ENCODE measurements around the gene FAM217B. TPM values are rescaled to one million over a fixed set of nuclear protein-coding genes. Genes with fewer than 3 reads are reported as not detected.

FAM217B gene
- total RNA-seq, 1 donor from 2014 or later: 12.8 TPM

DNA sequence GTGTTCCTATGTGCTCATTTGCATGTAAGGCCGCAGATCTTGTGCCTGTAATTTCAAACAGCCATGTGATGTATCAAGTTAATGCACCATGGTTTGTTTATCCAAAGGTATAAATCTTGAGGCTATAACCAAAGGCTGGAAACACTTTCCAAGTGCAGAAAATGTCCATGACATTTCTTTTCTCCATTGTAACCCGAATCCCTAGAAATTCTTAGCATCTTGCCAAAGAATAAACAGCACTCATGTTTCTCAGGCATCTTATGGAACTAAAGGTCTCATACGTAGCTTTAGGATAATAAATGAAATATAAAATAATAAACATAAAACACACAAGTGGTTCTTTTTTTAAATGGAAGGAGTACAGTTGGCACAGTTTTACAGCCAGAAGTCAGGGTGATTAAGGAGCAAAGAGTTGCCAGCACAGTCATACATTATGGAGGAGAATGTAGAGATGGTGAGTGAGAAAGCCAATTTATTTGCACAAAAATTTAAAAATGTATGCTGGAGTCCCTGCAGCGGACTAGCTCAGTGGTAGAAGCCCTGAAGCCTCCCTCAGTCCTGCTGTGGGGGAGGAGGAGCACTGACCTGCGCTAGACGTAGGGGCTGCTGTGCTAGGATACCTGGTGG lies 36.1 kb downstream of the FAM217B start:
- no peak for DNase-seq (ENCODE audit: low spot score)

DNA sequence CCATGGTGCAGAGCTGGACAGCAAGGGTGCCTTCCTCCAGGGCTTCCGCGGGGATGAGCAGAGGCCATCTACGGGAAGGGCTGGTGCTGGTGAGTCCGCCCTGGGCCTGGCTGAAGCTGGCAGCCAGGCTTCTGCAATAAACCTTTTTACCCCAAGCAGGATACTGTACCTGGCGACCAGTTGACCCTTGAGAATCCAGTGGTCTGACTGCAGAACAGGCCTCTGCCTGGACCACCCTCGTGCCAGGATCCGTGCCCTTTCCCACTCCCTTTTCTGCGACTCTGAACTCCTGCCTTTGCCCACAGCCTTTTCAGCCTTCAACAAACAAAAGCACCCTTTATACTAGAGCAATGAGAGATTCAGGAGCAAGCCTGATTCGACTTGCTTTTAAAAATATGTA lies 36.9 kb downstream of the FAM217B start:
- DNase-seq (ENCODE audit: low spot score): no peak

DNA sequence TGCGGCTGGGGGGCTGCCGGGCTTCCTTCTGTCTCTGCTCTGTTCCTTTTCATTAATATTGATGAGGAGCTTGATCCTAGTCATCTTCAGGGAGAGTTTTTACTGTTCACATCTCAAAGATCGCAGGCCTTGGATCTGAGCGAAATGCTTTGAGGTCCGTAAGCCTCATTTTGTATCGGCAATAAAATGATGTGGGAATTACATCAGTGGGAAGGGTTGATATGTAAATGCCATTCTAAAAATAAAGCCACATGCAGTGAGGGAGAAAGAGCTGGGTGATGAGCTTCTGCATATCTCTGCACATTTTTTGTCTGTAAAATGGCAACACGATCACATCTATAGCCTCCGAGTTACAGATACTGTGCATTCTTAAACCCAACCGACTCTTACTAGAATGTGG lies 42.9 kb downstream of the FAM217B start:
- no peak for DNase-seq (ENCODE audit: low spot score)

DNA sequence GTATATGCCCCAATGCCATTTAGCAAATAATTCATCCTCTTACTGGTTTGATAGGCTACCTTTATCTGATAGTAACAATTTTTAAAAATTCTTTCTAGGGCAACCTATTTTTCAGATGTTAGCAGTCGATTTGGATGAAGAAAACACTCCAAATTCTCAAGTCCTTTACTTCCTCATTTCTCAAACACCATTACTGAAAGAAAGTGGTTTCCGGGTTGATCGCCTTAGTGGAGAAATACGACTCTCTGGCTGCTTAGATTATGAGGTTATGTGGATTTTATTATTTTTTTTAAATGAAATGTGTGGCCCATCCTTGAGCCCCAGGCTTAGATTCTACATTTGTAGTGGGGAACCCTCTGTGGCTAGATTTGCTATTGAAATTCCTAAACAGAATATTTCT lies 44.4 kb downstream of the FAM217B start:
- DNase-seq (ENCODE audit: low spot score): no peak

DNA sequence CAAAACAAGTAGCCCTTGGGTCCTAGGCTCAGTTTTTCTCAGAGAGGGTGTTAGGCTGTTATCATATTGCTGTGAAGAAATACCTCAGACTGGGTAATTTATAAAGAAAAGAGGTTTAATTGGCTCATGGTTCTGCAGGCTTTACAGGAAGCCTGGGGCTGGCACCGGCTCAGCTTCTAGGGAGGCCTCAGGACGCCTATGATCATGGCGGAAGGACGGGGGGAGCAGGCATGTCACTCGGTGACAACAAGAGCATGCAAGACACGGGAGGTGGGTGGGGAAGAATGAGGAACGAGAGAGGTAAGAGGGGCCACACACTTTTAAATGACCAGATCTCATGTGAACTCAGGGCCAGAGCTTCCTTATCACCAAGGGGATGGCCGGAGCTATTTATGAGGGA lies 45.0 kb downstream of the FAM217B start:
- no peak for DNase-seq (ENCODE audit: low spot score)

DNA sequence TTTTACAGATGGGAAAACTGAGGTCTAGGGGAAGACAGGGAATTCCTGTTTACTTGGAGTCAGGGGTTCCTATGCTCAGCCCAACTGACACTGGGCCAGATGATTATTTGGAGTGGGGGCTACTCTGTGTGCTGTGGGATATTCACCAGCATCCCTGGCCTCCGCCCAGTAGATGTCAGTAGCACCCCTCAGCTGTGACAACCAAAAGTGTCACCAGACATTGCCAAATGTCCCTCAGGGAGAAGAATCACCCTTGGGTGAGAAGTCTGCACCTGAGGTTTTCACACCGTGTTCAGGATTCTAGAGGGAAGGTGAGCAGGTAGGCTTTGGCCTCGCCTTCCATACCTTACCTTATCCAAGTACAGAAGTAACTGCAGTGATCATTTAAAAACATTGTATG lies 45.7 kb downstream of the FAM217B start:
- DNase-seq (ENCODE audit: low spot score): no peak

DNA sequence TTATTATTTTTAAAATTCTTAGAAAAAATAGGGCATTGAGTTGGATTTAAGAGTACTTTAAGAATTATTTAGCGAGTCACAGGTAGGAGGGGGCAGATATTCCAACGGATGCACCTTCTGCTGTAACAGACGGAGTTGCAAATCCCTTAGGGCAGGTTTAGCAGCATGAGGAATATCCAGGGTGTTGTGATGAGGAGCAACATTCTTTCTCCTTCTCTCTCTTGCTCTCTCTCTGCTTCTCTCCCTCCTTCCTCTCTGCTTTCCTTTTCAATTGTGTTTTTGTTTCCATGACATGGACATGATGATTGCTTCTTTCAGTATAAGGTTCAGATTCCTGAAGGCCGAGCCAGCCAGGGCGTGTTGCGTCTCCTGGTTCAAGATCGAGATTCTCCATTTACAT lies 46.9 kb downstream of the FAM217B start:
- DNase-seq (ENCODE audit: low spot score): no peak

GRCh38 chr20:59988141-59988540 lies 48.0 kb downstream of the FAM217B start:
- DNase-seq (ENCODE audit: low spot score): peak; percentile 85

- no peak for DNase-seq (ENCODE audit: low spot score)
Measured at GRCh38 chr20:59992526-59993084, 52.4 kb downstream of the FAM217B start.

DNA sequence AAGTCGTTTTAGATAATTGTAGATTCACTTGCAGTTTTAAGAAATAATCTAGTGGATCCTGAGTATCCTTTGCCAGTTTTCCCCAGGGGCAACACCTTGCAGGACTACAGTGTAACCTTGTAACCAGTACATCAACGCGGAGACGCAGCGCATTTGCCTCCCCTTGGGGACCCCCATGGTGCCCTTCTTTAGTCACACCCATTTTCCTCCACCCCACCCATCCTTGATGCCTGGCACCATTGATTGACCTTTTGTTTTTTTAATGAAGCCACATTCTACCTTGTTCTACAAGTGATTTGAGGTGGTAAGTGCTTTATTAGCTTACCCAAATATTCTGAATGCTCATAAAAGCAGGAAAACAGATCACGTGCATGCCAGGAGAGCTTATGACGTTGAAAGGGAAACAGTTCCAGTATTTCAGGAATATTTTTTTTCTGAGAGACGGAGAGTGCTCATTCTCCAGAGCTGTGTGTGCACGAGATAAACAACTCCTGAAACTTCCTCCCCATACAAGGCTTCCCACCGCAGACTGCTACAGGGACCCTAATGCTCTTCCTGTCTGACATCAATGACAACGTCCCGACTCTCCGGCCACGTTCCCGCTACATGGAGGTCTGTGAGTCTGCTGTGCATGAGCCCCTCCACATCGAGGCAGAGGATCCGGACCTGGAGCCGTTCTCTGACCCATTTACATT lies 53.7 kb downstream of the FAM217B start:
- no peak for DNase-seq (ENCODE audit: low spot score)

DNA sequence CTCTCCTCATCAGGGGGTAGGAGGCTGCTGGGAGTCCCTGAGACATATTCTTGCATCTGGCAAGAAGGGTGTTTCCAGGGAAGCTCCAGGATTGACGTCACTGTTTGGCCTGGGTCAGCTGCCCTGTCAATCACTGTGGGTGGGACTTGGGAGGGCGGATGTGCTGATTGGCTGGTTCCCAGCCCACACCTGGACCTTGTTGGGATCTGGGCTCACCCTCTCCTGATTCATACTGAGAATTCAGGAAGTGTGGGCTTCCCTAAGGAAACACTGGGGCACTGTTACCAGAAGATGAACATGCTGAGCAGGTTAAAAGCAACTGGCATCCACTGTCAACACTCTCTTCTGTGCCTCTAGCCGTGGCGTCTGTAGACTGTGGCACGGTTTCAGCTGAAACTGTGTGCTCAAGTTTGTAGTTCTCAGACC lies 54.5 kb downstream of the FAM217B start:
- peak; percentile 51 for DNase-seq (ENCODE audit: low spot score)

DNA sequence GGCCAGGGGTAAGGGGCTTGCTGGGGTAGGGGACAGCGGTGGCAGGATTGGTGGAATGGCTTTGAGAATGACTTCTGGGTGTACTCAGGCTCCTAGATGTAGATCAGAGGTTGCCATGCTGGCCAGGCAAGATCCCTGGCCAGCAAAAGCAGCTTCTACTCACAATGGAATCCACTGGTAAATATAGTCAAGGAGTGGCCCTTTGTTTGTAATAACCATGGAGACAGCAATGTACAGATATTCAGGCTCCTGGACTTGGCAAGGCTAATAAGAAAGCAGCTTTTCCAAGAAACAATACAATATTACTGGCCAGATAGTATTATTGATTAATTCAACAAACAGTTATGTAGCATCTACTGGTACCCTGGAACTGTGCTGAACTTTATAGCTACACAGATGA lies 55.9 kb downstream of the FAM217B start:
- DNase-seq (ENCODE audit: low spot score): peak; percentile 60

- no peak for DNase-seq (ENCODE audit: low spot score)
Measured at GRCh38 chr20:59997896-59998295, 57.7 kb downstream of the FAM217B start.

Other genes with a start within 250 kb of the FAM217B start
- 9.5 TPM for gene SYCP2, start 6.8 kb upstream of the FAM217B start, total RNA-seq
- gene PPP1R3D, start 84 bp upstream of the FAM217B start, total RNA-seq: 16.9 TPM
- 3.3 TPM for gene CDH26, start 18.0 kb downstream of the FAM217B start, total RNA-seq